H1 (cell line): ENCODE measurements around the gene BAIAP2. TPM values are rescaled to one million over a fixed set of nuclear protein-coding genes. Genes with fewer than 3 reads are reported as not detected.
A peak's percentile ranks its signal among the peaks of the same experiment; 100 is the strongest.

Experiments used
- CTCF ChIA-PET: fragments of 300-600 bp; sonication (Branson Sonifier 250); formaldehyde crosslinking; loops from one replicate; lab custom pipeline; 2021; ENCODE audit not compliant: partially characterized antibody; lab: Charles Lee
- POLR2A ChIA-PET: fragments of 300-600 bp; sonication (Branson Sonifier 250); formaldehyde crosslinking; loops from one replicate; lab custom pipeline; 2021; ENCODE audit warnings: inconsistent platforms; ENCODE audit not compliant: partially characterized antibody; lab: Charles Lee
- DNase-seq, 2 experiments: peaks; one replicate each; pipeline versions ENCODE4 v3.0.0 to v3.0.0-alpha.2; 2010 to 2022; ENCODE audit warnings: low spot score in 2 of 2, low read depth in 1 of 2, mixed read lengths in 1 of 2
- FAIRE-seq: peaks from 2 replicates; lab custom pipeline; 2011; peaks lifted over from hg19 to GRCh38; lab: Jason Lieb, UNC
- H2AFZ ChIP-seq: 2 replicates; pipeline ENCODE4 v1.8.1; 2012; ENCODE audit warnings: low read length, inconsistent platforms
- H2AK5ac ChIP-seq: 2 replicates; pipeline ENCODE4 v1.6.1; 2013; ENCODE audit warnings: low read depth, low read length
- H2BK120ac ChIP-seq: replicated peaks from 2 replicates; pipeline ENCODE3; 2013; ENCODE audit warnings: low read depth, low read length, inconsistent platforms
- H2BK12ac ChIP-seq: 2 replicates; pipeline ENCODE4 v1.6.1; 2013; ENCODE audit warnings: low read depth, low read length
- H2BK15ac ChIP-seq: 2 replicates; pipeline ENCODE4 v1.6.1; 2013; ENCODE audit warnings: low read length
- H2BK20ac ChIP-seq: 2 replicates; pipeline ENCODE4 v1.6.1; 2013; ENCODE audit warnings: low read length
- H2BK5ac ChIP-seq: 2 replicates; pipeline ENCODE4 v1.6.1; 2013; ENCODE audit warnings: low read depth, low read length
- H3K14ac ChIP-seq: 2 replicates; pipeline ENCODE4 v1.6.1; 2013; ENCODE audit warnings: inconsistent platforms; ENCODE audit not compliant: insufficient read length
- H3K18ac ChIP-seq: 2 replicates; pipeline ENCODE4 v1.6.1; 2013; ENCODE audit warnings: low read length; ENCODE audit errors: extremely low read depth
- H3K23ac ChIP-seq: 2 replicates; pipeline ENCODE4 v1.6.1; 2013; ENCODE audit warnings: inconsistent platforms; ENCODE audit not compliant: insufficient read length
- H3K23me2 ChIP-seq: 2 replicates; pipeline ENCODE4 v1.6.1; 2013; ENCODE audit warnings: low read depth, low read length
- H3K27ac ChIP-seq: 2 replicates; pipeline ENCODE4 v1.6.1; 2011; ENCODE audit warnings: low read depth, low read length, inconsistent platforms
- H3K27me3 ChIP-seq, 4 experiments: replicated peaks in 1 of 4; 1 replicate in 1 of 4; 2 replicates in 3 of 4; pipeline versions ENCODE4 v1.6.1 to v1.8.1; 2011 to 2013; ENCODE audit warnings: low read length in 3 of 4, mild to moderate bottlenecking in 3 of 4, inconsistent platforms in 2 of 4, mixed read lengths in 2 of 4, moderate library complexity in 1 of 4; ENCODE audit not compliant: control insufficient read depth in 3 of 4, insufficient read depth in 3 of 4; ENCODE audit errors: extremely low read depth in 1 of 4
- H3K36me3 ChIP-seq, 4 experiments: 2 replicates each; pipeline versions ENCODE4 v1.6.1 to v1.8.1; 2011 to 2013; ENCODE audit warnings: mild to moderate bottlenecking in 4 of 4, low read length in 3 of 4, moderate library complexity in 2 of 4, control low read depth in 1 of 4, inconsistent platforms in 1 of 4; ENCODE audit not compliant: insufficient read depth in 4 of 4, control insufficient read depth in 2 of 4
- H3K4ac ChIP-seq: replicated peaks from 2 replicates; pipeline ENCODE3; 2013; ENCODE audit warnings: low read length, low read depth, mixed read lengths, inconsistent platforms; ENCODE audit not compliant: insufficient read length
- H3K4me1 ChIP-seq, 4 experiments: replicated peaks in 1 of 4; 1 replicate in 1 of 4; 2 replicates in 3 of 4; pipeline versions ENCODE4 v1.6.1 to v1.8.1; 2011 to 2013; ENCODE audit warnings: low read length in 3 of 4, inconsistent platforms in 2 of 4, mixed read lengths in 1 of 4; ENCODE audit not compliant: insufficient read depth in 4 of 4, control insufficient read depth in 3 of 4
- H3K4me2 ChIP-seq, 2 experiments: 2 replicates each; pipeline versions ENCODE4 v1.6.1 to v1.8.1; 2011 to 2013; ENCODE audit warnings: low read depth in 2 of 2, low read length in 2 of 2, control low read depth in 1 of 2, inconsistent platforms in 1 of 2, mild to moderate bottlenecking in 1 of 2; ENCODE audit not compliant: insufficient read depth in 1 of 2
- H3K4me3 ChIP-seq, 4 experiments: fragments of 200-600, 300-600 bp in 1 of 4; sonication (generic), shearing (Covaris generic), sonication (Bioruptor Twin) in 1 of 4; 2 replicates each; pipeline versions ENCODE4 v1.5.1 to v1.8.1; 2011 to 2016; ENCODE audit warnings: low read length in 4 of 4, low read depth in 3 of 4, control low read depth in 2 of 4, inconsistent platforms in 2 of 4, mild to moderate bottlenecking in 2 of 4, mixed read lengths in 1 of 4, moderate library complexity in 1 of 4; ENCODE audit not compliant: insufficient read depth in 2 of 4; ENCODE audit errors: extremely low read depth in 1 of 4
- H3K56ac ChIP-seq: replicated peaks from 2 replicates; pipeline ENCODE3; 2013; ENCODE audit warnings: low read depth, mild to moderate bottlenecking, mixed read lengths, low read length, inconsistent platforms; ENCODE audit not compliant: insufficient read length
- H3K79me1 ChIP-seq: 2 replicates; pipeline ENCODE4 v1.6.1; 2013; ENCODE audit warnings: low read depth, low read length, control low read depth
- H3K79me2 ChIP-seq, 2 experiments: 2 replicates each; pipeline versions ENCODE4 v1.6.1 to v1.8.1; 2012 to 2013; ENCODE audit warnings: low read length in 2 of 2, mild to moderate bottlenecking in 2 of 2, inconsistent platforms in 1 of 2; ENCODE audit not compliant: insufficient read depth in 2 of 2, control insufficient read depth in 1 of 2
- H3K9ac ChIP-seq, 4 experiments: replicated peaks in 1 of 4; 1 replicate in 1 of 4; 2 replicates in 3 of 4; pipeline versions ENCODE4 v1.6.1 to v1.8.1; 2011 to 2013; ENCODE audit warnings: low read depth in 3 of 4, low read length in 3 of 4, control low read depth in 2 of 4, mild to moderate bottlenecking in 2 of 4, moderate library complexity in 2 of 4, inconsistent platforms in 1 of 4; ENCODE audit errors: extremely low read depth in 1 of 4
- H3K9me3 ChIP-seq, 2 experiments: 2 replicates each; pipeline versions ENCODE4 v1.6.1 to v1.8.1; 2012 to 2013; ENCODE audit warnings: mild to moderate bottlenecking in 2 of 2, moderate library complexity in 2 of 2, control low read depth in 1 of 2, inconsistent platforms in 1 of 2, low read depth in 1 of 2, low read length in 1 of 2, mixed read lengths in 1 of 2; ENCODE audit not compliant: insufficient read depth in 2 of 2
- H4K20me1 ChIP-seq, 2 experiments: replicated peaks in 1 of 2; 2 replicates each; pipeline versions ENCODE3 to v1.8.1; 2011 to 2013; ENCODE audit warnings: inconsistent platforms in 2 of 2, low read length in 2 of 2, mild to moderate bottlenecking in 1 of 2; ENCODE audit not compliant: insufficient read depth in 2 of 2, control insufficient read depth in 1 of 2
- H4K5ac ChIP-seq: 2 replicates; pipeline ENCODE4 v1.6.1; 2013; ENCODE audit warnings: low read length, low read depth, mixed read lengths, inconsistent platforms; ENCODE audit not compliant: insufficient read length
- H4K8ac ChIP-seq: 2 replicates; pipeline ENCODE4 v1.8.0; 2013; ENCODE audit warnings: mild to moderate bottlenecking, moderate library complexity, low read length, inconsistent platforms; ENCODE audit not compliant: insufficient read depth; ENCODE audit errors: extremely low read depth
- H4K91ac ChIP-seq: replicated peaks from 2 replicates; pipeline ENCODE3; 2013; ENCODE audit warnings: low read length, mixed read lengths, inconsistent platforms; ENCODE audit not compliant: insufficient read length
- BACH1 ChIP-seq: IDR thresholded peaks from 2 replicates; pipeline ENCODE4 v1.6.1; 2012; ENCODE audit warnings: low read length, improper control_type of control experiment
- CREB1 ChIP-seq: IDR thresholded peaks from 2 replicates; pipeline ENCODE4 v1.6.1; 2012; ENCODE audit warnings: inconsistent platforms
- CTBP2 ChIP-seq: IDR thresholded peaks from 2 replicates; pipeline ENCODE4 v1.7.0; 2011; ENCODE audit warnings: borderline replicate concordance, mild to moderate bottlenecking, moderate library complexity, mixed read lengths, low read length; ENCODE audit not compliant: insufficient read depth, insufficient read length
- FOSL1 ChIP-seq: IDR thresholded peaks from 2 replicates; pipeline ENCODE4 v1.6.1; 2011; ENCODE audit warnings: mild to moderate bottlenecking, low read depth, low read length, moderate library complexity; ENCODE audit not compliant: insufficient read depth
- GABPA ChIP-seq: IDR thresholded peaks from 2 replicates; pipeline ENCODE4 v1.6.1; 2011; ENCODE audit warnings: mild to moderate bottlenecking, low read length, moderate library complexity, borderline replicate concordance; ENCODE audit not compliant: insufficient read depth
- HDAC2 ChIP-seq, 2 experiments: fragments of 300-600 bp in 1 of 2; sonication (generic) in 1 of 2; IDR thresholded peaks; 2 replicates each; pipeline ENCODE4 v1.6.1; 2011 to 2012; ENCODE audit warnings: low read depth in 2 of 2, low read length in 2 of 2, mild to moderate bottlenecking in 2 of 2, moderate library complexity in 2 of 2, borderline replicate concordance in 1 of 2, inconsistent platforms in 1 of 2
- RAD21 ChIP-seq, 2 experiments: IDR thresholded peaks in 1 of 2; conservative IDR thresholded peaks in 1 of 2; 2 replicates each; pipeline ENCODE4 v1.6.1; 2011; ENCODE audit warnings: low read depth in 2 of 2, low read length in 2 of 2, improper control_type of control experiment in 1 of 2, inconsistent platforms in 1 of 2, mild to moderate bottlenecking in 1 of 2, moderate library complexity in 1 of 2
- TCF12 ChIP-seq: IDR thresholded peaks from 2 replicates; pipeline ENCODE4 v1.6.1; 2011; ENCODE audit warnings: low read depth, mild to moderate bottlenecking, low read length
- YY1 ChIP-seq: IDR thresholded peaks from 2 replicates; pipeline ENCODE4 v1.6.1; 2011; ENCODE audit warnings: low read depth, mild to moderate bottlenecking, low read length
- WGBS, 2 experiments: shearing (Covaris generic) in 1 of 2; methylation state at CpG; one replicate each; pipeline versions ENCODE4 v1.1.6 to v1.1.7; 2013 to 2015; ENCODE audit warnings: low lambda C conversion rate in 2 of 2, mixed read lengths in 2 of 2, inconsistent platforms in 1 of 2, low coverage in 1 of 2, missing lambda C conversion rate in 1 of 2; ENCODE audit not compliant: insufficient replicate concordance in 2 of 2, insufficient coverage in 1 of 2, insufficient read length in 1 of 2; ENCODE audit errors: extremely low coverage in 1 of 2, missing lambda C conversion rate in 1 of 2; 5-methylcytosine and 5-hydroxymethylcytosine counted together
- polyA plus RNA-seq, 7 experiments: library from polyadenylated mRNA; depleted of rRNA in 3 of 7; stranded (reverse) in 5 of 7; unstranded in 2 of 7; fragments of >200 nt in 5 of 7; fragments of 200-250 nt in 2 of 7; gene quantifications; 1 replicate in 5 of 7; 2 replicates in 1 of 7; 4 replicates in 1 of 7; pipeline versions ENCODE4 v1.2.1 to v1.2.3, GENCODE V29; 2011 to 2013; ENCODE audit warnings: missing spikeins in 2 of 7, mixed read lengths in 2 of 7
- total RNA-seq: library from RNA; stranded (reverse); fragmentation: NEBNext Ultra II Directional; extraction: Animal tissue kit (Norgen Biotek cat#: 25700); gene quantifications from 2 replicates; pipeline ENCODE4 v1.2.1, GENCODE V29; 2021

The BAIAP2 gene
- total and polyA plus RNA-seq, 2 of the 8 experiments (the other 6 are each of a cell fraction or from before 2014, with no cell fraction given) = 10.0 to 22.8 TPM

DNA sequence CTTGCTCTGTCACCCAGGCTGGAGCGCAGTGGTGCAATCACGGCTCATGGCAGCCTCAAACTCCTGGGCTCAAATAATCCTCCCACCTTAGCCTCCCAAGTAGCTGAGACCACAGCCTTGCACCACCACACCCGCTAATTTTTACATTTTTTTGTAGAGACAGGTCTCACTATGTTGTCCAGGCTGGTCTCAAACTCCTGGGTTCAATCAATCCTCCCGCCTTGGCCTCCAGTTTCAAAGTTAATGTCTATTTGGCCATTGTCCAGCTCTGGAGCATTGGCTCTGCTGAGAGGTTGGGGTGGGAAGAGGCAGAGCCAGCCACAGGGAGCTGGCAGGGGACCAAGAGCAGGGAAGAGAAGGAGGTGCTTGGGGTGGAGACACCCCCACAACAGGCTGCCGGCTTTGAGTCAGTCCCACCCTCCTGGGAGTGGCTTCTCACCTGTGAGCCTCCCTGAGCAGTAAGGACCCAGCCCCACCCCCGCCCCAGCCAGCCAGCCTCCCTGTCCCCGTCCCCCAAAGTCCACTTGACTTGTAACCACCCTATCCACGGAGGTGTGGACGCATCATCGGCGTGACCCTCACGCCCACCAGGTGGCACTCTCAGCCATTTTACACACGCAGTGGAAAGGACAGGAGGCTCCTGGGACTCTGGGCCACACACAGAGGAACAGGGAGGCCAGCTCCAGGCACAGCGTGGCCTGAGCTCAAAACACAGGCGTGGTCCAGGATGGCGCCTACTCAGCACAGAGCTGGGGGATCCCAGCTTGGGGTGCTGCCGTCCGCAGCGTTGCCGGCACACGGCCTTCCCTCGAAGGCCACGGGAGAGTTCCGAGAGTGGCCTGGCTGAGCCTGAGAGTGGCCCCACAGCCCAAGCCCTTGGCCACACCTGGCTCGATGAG, 107.6 kb downstream of the BAIAP2 start:
- peaks cover 8 to 12% of the 10 kb centered on the region in 2 experiments; a peak in 2 of 4 replicates for H3K9me3 ChIP-seq
- H2AFZ ChIP-seq = 0 out of 2 replicates have a peak overlapping the region, but pooled peaks have one; percentile 21
- no peaks in the 10 kb centered on the region; the same call in 1 of the 2 replicates for H3K79me1 ChIP-seq
- H3K23me2 ChIP-seq = peaks cover 2% of the 10 kb centered on the region; the same call in 1 of the 2 replicates
- H3K27ac ChIP-seq = no peak overlapping the region
- H4K91ac ChIP-seq = peak overlapping the region; percentile 70
- no peak overlapping the region for H3K56ac ChIP-seq
- peak overlapping the region; percentile 14; the same call in 1 of the 2 replicates for H2BK12ac ChIP-seq
- no peak overlapping the region for H4K5ac ChIP-seq
- FAIRE-seq (no peak), DNase-seq (peak; percentile 47 to 86)
- H3K9ac ChIP-seq = no peak overlapping the region
- H4K20me1 ChIP-seq = peaks cover 0 to 8% of the 10 kb centered on the region in 2 experiments
- H2AK5ac ChIP-seq = no peak overlapping the region
- H3K23ac ChIP-seq = no peak overlapping the region
- no peaks in the 10 kb centered on the region for H3K36me3 ChIP-seq
- no peak overlapping the region for H2BK20ac ChIP-seq
- POLR2A ChIA-PET = interaction anchor here (0.8 to 1.6 kb wide), 4 partner anchors 9 to 102 kb away, joined by 3 to 6 read pairs (median 4); partner anchors contain the start of genes CEP131, NDUFAF8 and TEPSIN
- H3K4ac ChIP-seq = no peak overlapping the region
- WGBS, 2 experiments = 64% methylated on average over 22 of the region's 25 CpGs; no CpG with 5 or more reads in 1 of the 2 experiments
- CTCF ChIA-PET = interaction anchor here (0.6 to 4.3 kb wide), 37 partner anchors 9 to 1546 kb away, joined by 3 to 24 read pairs (median 4); partner anchors contain the start of genes NDUFAF8, PVALEF and TEPSIN
- no peak overlapping the region; the same call in 1 of the 2 replicates for H2BK15ac ChIP-seq
- H3K18ac ChIP-seq = no peak overlapping the region
- H2BK5ac ChIP-seq = peak overlapping the region; percentile 38
- peaks cover 0 to 2% (median 0%) of the 10 kb centered on the region in 4 experiments; a peak in 4 of 7 replicates for H3K4me1 ChIP-seq
- H3K14ac ChIP-seq = no peak overlapping the region
- H4K8ac ChIP-seq = no peak overlapping the region
- no peak overlapping the region for H3K4me3 ChIP-seq
- H3K4me2 ChIP-seq = no peak overlapping the region
- H2BK120ac ChIP-seq = peak overlapping the region; percentile 65
- no peaks in the 10 kb centered on the region for H3K27me3 ChIP-seq
- no peaks in the 10 kb centered on the region for H3K79me2 ChIP-seq
- no peak for TF ChIP-seq CTBP2
- no peak for TF ChIP-seq TCF12
- peak; percentile 47 to 69; a peak in 1 of 4 replicates for TF ChIP-seq HDAC2 (IDR thresholded peaks at IDR 0.05; ENCODE audit: borderline replicate concordance in 1 of 2, low read depth in 2 of 2, low read length in 2 of 2)
- peak; percentile 66 to 79 for TF ChIP-seq RAD21 (IDR thresholded peaks at IDR 0.05 in 1 of 2, conservative IDR thresholded peaks at IDR 0.05 in 1 of 2; ENCODE audit: low read depth in 2 of 2, low read length in 2 of 2)
- TF ChIP-seq CREB1 = peak; percentile 64
- TF ChIP-seq FOSL1 = 0 out of 2 replicates have a peak, but pooled peaks have one; percentile 54
- TF ChIP-seq GABPA = peak; percentile 63; the same call in 1 of the 2 replicates
- peak; percentile 55; the same call in 1 of the 2 replicates for TF ChIP-seq YY1
- peak; percentile 39; the same call in 1 of the 2 replicates for TF ChIP-seq BACH1
